ENCODE results near the gene SOCS3. TPM values are rescaled to one million over a fixed set of nuclear protein-coding genes. Genes with fewer than 3 reads are reported as not detected.
A peak's percentile ranks its signal among the peaks of the same experiment; 100 is the strongest.

SOCS3 gene, protein sequence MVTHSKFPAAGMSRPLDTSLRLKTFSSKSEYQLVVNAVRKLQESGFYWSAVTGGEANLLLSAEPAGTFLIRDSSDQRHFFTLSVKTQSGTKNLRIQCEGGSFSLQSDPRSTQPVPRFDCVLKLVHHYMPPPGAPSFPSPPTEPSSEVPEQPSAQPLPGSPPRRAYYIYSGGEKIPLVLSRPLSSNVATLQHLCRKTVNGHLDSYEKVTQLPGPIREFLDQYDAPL
- 100 to 1,000 TPM in 3 of 6 donors, 10 to 100 TPM in 3; 67.1 to 173 (median 114) TPM for total RNA-seq

DNA sequence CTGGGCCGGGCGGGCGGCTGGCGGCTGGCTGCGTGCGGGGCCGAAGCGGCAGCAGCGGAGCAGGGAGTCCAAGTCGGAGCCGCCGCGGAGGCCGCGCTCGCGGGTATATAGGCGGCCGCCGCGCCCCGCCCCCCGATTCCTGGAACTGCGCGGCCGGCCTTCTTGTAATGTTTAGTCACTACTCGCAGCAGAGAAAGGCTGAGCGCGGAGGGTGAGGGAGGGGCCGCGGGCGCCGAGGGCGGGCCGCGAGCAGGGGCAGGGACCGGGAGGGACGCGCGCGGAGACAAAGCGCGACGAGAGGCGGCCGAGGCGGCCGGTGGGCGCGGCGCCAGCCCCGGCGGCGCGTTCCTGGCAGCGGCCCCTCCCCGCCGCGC lies at the start of gene SOCS3:
SOCS3 (minus strand) TSS at position 81 of the 374 bp plus-strand sequence. CDS start 982 bp downstream, outside the sequence.
- WGBS, 2 donors = 0% methylated on average over 13 of the region's 59 CpGs; no CpG with 5 or more reads in 1 of the 2 donors
- H3K27me3 ChIP-seq = no peaks in the 10 kb centered on the region
- no peaks in the 10 kb centered on the region for H3K9me3 ChIP-seq
- H3K4me1 ChIP-seq = peaks cover 44 to 58% (median 52%) of the 10 kb centered on the region in 4 donors
- peak within 1 kb of the TSS; percentile 85 to 99 (median 89) for H3K4me3 ChIP-seq
- TF ChIP-seq, protein P1, sequence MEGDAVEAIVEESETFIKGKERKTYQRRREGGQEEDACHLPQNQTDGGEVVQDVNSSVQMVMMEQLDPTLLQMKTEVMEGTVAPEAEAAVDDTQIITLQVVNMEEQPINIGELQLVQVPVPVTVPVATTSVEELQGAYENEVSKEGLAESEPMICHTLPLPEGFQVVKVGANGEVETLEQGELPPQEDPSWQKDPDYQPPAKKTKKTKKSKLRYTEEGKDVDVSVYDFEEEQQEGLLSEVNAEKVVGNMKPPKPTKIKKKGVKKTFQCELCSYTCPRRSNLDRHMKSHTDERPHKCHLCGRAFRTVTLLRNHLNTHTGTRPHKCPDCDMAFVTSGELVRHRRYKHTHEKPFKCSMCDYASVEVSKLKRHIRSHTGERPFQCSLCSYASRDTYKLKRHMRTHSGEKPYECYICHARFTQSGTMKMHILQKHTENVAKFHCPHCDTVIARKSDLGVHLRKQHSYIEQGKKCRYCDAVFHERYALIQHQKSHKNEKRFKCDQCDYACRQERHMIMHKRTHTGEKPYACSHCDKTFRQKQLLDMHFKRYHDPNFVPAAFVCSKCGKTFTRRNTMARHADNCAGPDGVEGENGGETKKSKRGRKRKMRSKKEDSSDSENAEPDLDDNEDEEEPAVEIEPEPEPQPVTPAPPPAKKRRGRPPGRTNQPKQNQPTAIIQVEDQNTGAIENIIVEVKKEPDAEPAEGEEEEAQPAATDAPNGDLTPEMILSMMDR (IDR thresholded peaks at IDR 0.05) = no peak
- TF ChIP-seq POLR2A (IDR thresholded peaks at IDR 0.05) (peak; percentile 62 to 100 (median 98)), POLR2AphosphoS5 (IDR thresholded peaks at IDR 0.05) (peak; percentile 74 to 93), EP300 (IDR thresholded peaks at IDR 0.05) (peak; percentile 51 to 96 (median 84))
- peak; percentile 97 to 99 for DNase-seq
- H3K36me3 ChIP-seq = peaks cover 0 to 44% (median 24%) of the 10 kb centered on the region in 4 donors
- ATAC-seq (ENCODE audit: low FRiP score in 2 of 2) = peak; percentile 89 to 90
- H3K27ac ChIP-seq = peak within 1 kb of the TSS; percentile 98 to 100 (median 98)

DNA sequence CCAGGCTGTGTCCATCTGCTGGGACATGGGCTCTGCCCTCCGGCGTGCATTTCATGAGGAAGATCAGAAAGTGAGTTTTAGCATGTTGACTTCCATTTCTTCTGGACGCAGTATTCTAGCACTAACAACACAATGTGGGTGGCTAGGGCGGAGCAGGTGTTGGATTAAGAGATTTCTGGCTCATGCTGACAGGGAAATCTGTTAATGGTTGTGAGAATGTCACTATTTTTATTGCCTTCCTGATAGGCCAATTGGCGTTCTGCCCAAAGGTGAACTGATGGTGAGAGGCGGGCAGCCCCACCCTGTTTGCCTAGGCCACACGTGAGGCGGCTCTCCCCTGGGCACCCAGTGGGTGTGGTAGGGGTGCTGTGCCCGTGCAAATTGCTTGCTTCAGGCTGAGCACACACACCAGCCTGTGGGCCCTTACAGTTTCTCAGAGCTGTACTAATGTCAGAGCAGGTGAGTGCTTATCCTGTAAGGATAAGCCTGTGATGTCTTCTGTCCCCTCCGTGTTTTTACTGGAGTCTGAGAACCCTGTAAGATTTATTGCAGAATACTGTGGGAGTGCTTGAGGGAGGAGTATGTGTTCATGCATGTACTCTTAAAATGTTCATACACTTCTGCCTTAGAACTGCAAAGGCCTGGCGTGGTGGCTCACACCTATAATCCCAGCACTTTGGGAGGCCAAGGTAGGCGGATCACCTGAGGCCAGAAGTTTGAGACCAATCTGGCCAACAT lies 49.5 kb upstream of the SOCS3 start:
- DNase-seq (peak in 1 of 2 donors; percentile 86), ATAC-seq (ENCODE audit: low FRiP score in 2 of 2) (no peak)
- 61 to 79% methylated on average over 12 of the region's 12 CpGs for WGBS, 2 donors
- Histone ChIP-seq H3K27me3 (no peaks in the 10 kb centered on the region), H3K36me3 (peaks cover 6 to 35% (median 16%) of the 10 kb centered on the region in 4 donors), H3K4me1 (peaks cover 66 to 77% (median 70%) of the 10 kb centered on the region in 4 donors), H3K9me3 (no peaks in the 10 kb centered on the region), H3K27ac (peak overlapping the region; percentile 35 to 76 (median 59)), H3K4me3 (no peak overlapping the region)
- TF ChIP-seq POLR2A (IDR thresholded peaks at IDR 0.05) (no peak), EP300 (IDR thresholded peaks at IDR 0.05) (peak in 1 of 4 donors; percentile 71), POLR2AphosphoS5 (IDR thresholded peaks at IDR 0.05) (no peak)
- TF ChIP-seq, protein P1 (IDR thresholded peaks at IDR 0.05) = no peak

DNA sequence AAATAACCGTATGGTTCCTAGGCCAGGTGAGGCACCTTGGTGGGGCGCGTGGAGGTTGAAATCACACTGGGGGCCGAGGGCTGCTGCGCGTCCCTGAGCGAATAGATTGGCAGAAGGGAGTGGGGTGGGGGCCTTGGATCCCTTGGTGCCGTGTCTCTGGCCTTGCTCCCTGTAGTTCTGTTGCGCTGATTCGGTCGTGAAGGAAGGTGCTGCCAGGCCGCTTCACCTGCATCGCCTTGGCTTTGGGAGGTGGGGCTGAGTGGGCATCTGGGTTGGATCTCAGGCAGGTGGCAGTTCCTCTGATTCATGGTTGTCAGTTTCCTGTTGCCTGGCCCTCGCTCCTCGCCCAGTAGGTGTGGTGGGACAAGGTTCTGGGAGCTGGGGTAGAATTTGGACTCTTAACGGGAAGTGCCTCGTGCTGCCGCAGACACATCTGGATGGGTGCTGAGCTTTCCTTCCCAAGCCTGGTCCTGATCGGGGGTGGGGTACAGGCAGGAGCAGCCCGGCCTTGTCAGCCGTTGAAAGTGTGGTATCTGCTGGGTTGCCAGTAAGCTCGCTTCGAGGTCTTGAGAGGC lies 48.7 kb upstream of the SOCS3 start:
- TF ChIP-seq EP300 (IDR thresholded peaks at IDR 0.05) (no peak), POLR2A (IDR thresholded peaks at IDR 0.05) (no peak)
- TF ChIP-seq, protein P1 (IDR thresholded peaks at IDR 0.05) = no peak
- ATAC-seq (ENCODE audit: low FRiP score in 2 of 2) = no peak
- H3K4me1 ChIP-seq = peaks cover 58 to 69% (median 62%) of the 10 kb centered on the region in 4 donors
- H3K27me3 ChIP-seq = no peaks in the 10 kb centered on the region
- no peaks in the 10 kb centered on the region for H3K9me3 ChIP-seq
- peaks cover 8 to 43% (median 24%) of the 10 kb centered on the region in 4 donors for H3K36me3 ChIP-seq
- no peak for DNase-seq
- no peak overlapping the region for H3K4me3 ChIP-seq
- 86 to 91% methylated on average over 20 to 23 of the region's 23 CpGs for WGBS, 2 donors
- peak overlapping the region; percentile 35 to 76 (median 59) for H3K27ac ChIP-seq

DNA sequence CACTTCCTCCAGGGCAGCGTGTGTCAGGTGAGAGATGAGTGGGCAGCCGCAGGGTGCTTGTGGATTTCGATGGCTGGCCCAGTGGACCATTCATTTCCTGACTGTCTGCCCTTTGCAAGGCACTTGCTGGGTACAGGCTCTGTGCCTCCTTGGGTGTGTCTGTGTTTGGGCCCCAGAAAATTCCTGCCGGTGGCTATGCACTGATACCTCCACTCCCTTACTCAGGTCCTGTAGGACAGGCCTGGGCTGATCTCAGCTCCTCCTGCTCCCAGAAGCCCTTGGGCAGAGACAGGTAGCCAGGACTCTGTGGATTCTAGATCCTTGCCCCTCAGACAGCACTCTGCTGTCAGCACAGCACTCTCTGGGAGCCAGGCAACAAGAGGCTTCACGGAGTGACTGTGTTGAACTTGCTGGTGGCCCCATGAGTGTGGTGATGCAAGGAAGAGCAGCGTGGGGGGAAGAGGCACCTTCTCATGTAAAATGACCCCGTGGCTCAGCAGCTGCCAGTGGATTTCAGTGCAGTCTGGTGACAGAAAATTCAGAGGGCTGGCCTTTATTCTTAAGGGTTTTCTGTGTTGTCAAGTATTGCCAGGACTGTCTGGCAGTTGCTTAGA lies 47.6 kb upstream of the SOCS3 start:
- H3K36me3 ChIP-seq = peaks cover 18 to 54% (median 35%) of the 10 kb centered on the region in 4 donors
- H3K27ac ChIP-seq = peak overlapping the region in 3 of 4 donors; percentile 26 to 35 (median 33)
- TF ChIP-seq, protein P1 (IDR thresholded peaks at IDR 0.05) = no peak
- TF ChIP-seq EP300 (IDR thresholded peaks at IDR 0.05) (no peak), POLR2A (IDR thresholded peaks at IDR 0.05) (no peak), POLR2AphosphoS5 (IDR thresholded peaks at IDR 0.05) (no peak)
- H3K4me1 ChIP-seq = peaks cover 49 to 58% (median 51%) of the 10 kb centered on the region in 4 donors
- H3K9me3 ChIP-seq = no peaks in the 10 kb centered on the region
- no peaks in the 10 kb centered on the region for H3K27me3 ChIP-seq
- ATAC-seq (ENCODE audit: low FRiP score in 2 of 2) (no peak), DNase-seq (no peak)
- H3K4me3 ChIP-seq = no peak overlapping the region
- 81 to 100% methylated on average over 2 to 7 of the region's 7 CpGs for WGBS, 2 donors
